ENCODE data around the gene ALDH1A3. TPM values are rescaled to one million over a fixed set of nuclear protein-coding genes. Genes with fewer than 3 reads are reported as not detected.

Gene ALDH1A3
- total and polyA plus RNA-seq, 8 donors = 6.7 to 16.3 (median 8.9) TPM

DNA sequence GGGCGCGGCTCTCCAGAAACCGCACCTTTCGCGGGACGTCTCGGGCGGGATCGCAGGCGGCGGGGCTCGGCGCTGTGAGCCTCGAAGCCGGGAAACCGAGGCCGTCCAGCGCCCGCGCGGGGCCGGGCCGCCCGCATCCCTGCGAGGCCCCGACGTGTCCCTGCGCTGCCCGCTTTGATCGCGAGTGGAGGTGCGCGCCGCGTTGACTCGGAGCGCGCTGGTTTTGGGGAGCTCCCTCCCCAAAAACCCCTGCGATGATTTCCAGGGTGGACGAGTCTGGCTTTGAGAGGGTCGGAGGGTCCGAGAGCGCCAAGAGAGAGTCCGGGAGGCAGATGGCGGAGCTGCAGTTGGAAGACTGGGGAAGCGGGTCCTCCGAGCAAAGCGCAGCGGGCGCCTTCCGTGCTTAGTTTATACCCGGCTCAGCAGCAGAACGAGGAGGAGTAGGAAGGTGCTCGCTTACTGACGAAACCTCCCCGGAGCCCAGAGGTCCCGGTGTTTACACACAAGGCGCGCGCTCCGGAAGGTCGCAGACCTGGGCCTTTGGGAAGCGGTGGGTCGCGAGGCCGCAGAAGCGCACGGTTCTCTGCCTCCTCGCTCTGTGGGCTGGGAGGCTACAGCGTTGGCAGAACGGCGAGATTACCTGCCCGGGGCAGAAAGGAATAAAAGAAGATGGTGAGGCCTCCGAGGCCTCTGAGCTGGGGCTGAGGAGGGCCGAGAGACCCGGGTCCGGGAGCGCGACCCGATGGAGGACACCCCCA is 687 bp downstream of the ALDH1A3 start:
- H3K27me3 ChIP-seq = no peaks in the 10 kb centered on the region
- TF ChIP-seq, protein P1, sequence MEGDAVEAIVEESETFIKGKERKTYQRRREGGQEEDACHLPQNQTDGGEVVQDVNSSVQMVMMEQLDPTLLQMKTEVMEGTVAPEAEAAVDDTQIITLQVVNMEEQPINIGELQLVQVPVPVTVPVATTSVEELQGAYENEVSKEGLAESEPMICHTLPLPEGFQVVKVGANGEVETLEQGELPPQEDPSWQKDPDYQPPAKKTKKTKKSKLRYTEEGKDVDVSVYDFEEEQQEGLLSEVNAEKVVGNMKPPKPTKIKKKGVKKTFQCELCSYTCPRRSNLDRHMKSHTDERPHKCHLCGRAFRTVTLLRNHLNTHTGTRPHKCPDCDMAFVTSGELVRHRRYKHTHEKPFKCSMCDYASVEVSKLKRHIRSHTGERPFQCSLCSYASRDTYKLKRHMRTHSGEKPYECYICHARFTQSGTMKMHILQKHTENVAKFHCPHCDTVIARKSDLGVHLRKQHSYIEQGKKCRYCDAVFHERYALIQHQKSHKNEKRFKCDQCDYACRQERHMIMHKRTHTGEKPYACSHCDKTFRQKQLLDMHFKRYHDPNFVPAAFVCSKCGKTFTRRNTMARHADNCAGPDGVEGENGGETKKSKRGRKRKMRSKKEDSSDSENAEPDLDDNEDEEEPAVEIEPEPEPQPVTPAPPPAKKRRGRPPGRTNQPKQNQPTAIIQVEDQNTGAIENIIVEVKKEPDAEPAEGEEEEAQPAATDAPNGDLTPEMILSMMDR (IDR thresholded peaks at IDR 0.05) = no peak
- no peaks in the 10 kb centered on the region for H3K36me3 ChIP-seq
- intact Hi-C loops (cut with DNase I) = no loop called here
- H3K4me3 ChIP-seq = peak overlapping the region; percentile 47 to 63 (median 54)
- DNase-seq (peak in 1 of 6 donors; percentile 55), ATAC-seq (peak in 2 of 4 donors; percentile 13 to 25), FAIRE-seq (no peak)
- WGBS, 2 donors = 15 to 18% methylated on average over 73 to 80 of the region's 80 CpGs
- H3K27ac ChIP-seq = peak overlapping the region in 1 of 4 donors; percentile 10
- no peaks in the 10 kb centered on the region for H3K4me1 ChIP-seq
- H3K9me3 ChIP-seq = no peaks in the 10 kb centered on the region

DNA sequence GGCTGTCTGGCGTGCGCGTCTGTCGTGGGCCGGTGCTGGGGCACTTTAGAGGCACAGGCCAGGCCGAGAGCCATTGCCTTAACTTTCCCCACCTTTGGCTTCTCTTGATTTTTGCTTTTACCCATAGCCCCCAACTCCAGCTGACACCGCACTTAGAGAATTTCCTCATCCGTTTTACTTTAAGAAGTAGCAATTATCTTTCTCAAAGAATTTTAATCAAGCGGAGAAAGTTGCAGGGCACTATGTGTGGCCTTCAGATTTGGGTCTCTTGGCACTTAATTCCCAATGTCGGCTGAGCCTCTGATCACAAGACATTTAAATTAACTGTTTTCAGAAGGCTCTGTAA is 1.2 kb downstream of the ALDH1A3 start:
- no peak for FAIRE-seq
- Histone ChIP-seq H3K36me3 (no peaks in the 10 kb centered on the region), H3K9me3 (no peaks in the 10 kb centered on the region), H3K27me3 (no peaks in the 10 kb centered on the region), H3K4me1 (no peaks in the 10 kb centered on the region), H3K27ac (peak overlapping the region in 1 of 4 donors; percentile 10), H3K4me3 (peak overlapping the region in 2 of 4 donors; percentile 51 to 63)
- DNase-seq = peak in 1 of 6 donors; percentile 50
- no peak for ATAC-seq
- 68 to 78% methylated on average over 10 of the region's 10 CpGs for WGBS, 2 donors
- intact Hi-C loops (cut with DNase I) = no loop called here
- TF ChIP-seq, protein P1 (IDR thresholded peaks at IDR 0.05) = no peak

DNA sequence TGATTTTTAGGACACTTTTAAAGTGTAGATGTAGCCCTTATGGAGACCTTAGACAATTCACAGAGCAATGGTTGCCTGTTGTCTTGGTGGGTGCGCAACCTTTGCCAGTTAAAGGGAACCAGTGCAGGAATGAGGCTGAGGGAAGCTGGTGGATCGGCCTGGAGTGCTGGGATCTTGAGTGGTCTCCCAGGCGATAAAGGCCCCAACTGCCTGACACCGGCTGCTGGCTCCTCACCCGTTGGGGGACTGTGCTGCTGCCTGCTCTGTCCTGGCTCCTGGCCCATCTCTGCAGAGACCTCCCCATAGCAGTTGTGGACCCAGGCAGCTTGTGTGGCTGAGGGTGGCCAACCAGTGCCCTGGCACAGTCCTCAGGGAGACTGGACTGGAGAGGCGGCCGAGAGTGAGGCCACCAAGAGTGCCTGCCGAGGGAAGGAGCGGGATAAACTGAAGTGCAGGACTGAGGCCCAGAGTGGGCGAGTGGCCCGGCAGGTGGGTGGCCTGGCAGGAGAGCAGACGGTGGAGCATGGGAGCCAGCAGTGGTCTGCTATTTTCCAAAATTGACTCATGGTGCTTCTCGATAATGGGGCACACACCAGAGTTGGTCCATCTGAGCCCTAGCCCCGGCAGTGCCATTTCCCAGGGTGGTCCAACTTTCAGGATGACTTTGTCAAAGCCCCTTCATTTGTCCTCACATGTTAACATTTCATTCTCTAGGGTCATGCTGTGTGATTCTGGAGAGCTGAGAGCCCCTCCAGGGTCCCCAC is 2.1 kb downstream of the ALDH1A3 start:
- ATAC-seq (no peak), FAIRE-seq (no peak), DNase-seq (peak in 2 of 6 donors; percentile 40 to 72)
- Histone ChIP-seq H3K27ac (no peak overlapping the region), H3K4me1 (no peaks in the 10 kb centered on the region), H3K27me3 (no peaks in the 10 kb centered on the region), H3K9me3 (no peaks in the 10 kb centered on the region), H3K36me3 (no peaks in the 10 kb centered on the region), H3K4me3 (no peak overlapping the region)
- WGBS, 2 donors = 87 to 92% methylated on average over 14 of the region's 14 CpGs
- intact Hi-C loops (cut with DNase I) = no loop called here
- TF ChIP-seq, protein P1 (IDR thresholded peaks at IDR 0.05) = no peak

DNA sequence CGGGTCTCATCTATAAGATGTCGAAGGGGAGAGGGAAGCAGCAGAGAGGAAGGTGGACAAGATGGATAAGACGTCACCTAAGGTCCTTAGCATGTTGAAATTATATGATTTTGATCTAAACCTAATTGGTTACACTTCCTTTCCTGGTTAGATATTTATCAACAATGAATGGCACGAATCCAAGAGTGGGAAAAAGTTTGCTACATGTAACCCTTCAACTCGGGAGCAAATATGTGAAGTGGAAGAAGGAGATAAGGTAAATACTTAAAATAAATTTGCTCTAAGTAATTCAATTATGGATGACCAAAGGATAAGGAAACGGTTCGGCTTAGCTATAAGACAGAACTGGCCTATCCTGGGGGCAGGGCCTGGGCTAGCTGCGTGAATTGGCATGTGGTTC is 5.5 kb downstream of the ALDH1A3 start:
- intact Hi-C loops (cut with DNase I) = no loop called here
- no peak for FAIRE-seq
- TF ChIP-seq, protein P1 (IDR thresholded peaks at IDR 0.05) = no peak
- Histone ChIP-seq H3K27me3 (no peaks in the 10 kb centered on the region), H3K9me3 (no peaks in the 10 kb centered on the region), H3K36me3 (no peaks in the 10 kb centered on the region), H3K4me3 (no peak overlapping the region), H3K4me1 (no peaks in the 10 kb centered on the region), H3K27ac (no peak overlapping the region)
- DNase-seq = no peak
- 30 to 38% methylated on average over 8 of the region's 8 CpGs for WGBS, 2 donors
- no peak for ATAC-seq

DNA sequence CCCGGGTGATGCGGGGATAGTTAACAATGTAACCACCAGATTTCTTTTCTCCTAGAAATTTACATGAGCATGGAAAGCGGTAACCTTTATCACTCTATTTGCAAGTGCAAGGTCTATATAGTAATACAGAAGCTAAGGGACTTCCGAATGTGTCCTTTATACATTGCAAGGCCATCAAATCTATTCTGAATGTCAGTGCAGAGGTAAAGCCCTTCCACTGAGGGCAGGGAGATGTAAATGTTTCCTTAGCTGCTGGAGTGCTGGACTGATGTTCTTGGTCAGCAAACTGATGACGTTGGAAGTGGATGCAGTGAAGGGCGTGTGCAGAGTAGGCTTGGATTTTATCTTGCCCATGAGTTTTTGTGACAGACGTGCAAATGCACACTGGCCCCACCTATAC is 6.2 kb downstream of the ALDH1A3 start:
- TF ChIP-seq, protein P1 (IDR thresholded peaks at IDR 0.05) = no peak
- Histone ChIP-seq H3K4me1 (no peaks in the 10 kb centered on the region), H3K36me3 (no peaks in the 10 kb centered on the region), H3K4me3 (no peak overlapping the region), H3K27ac (no peak overlapping the region), H3K27me3 (no peaks in the 10 kb centered on the region), H3K9me3 (no peaks in the 10 kb centered on the region)
- DNase-seq (no peak), ATAC-seq (no peak), FAIRE-seq (no peak)
- intact Hi-C loops (cut with DNase I) = no loop called here
- 74 to 89% methylated on average over 7 of the region's 7 CpGs for WGBS, 2 donors

Data from pancreas (tissue), 10 donors.